Testis (tissue), 2 donors: ENCODE measurements around the gene PPT2.

Source experiments
- CTCF ChIP-seq, 3 experiments: fragments of 450-650 bp in 2 of 3; fragments of 200-600 bp in 1 of 3; sonication (generic) in 1 of 3; IDR thresholded peaks; one replicate each; pipeline ENCODE4 v1.5.1; 2016 to 2019; ENCODE audit warnings: antibody characterized with exemption in 3 of 3, mild to moderate bottlenecking in 2 of 3, moderate library complexity in 1 of 3
- POLR2A ChIP-seq: fragments of 450-650 bp; IDR thresholded peaks from one replicate; pipeline ENCODE4 v1.6.1; 2017; ENCODE audit warnings: antibody characterized with exemption, mild to moderate bottlenecking, moderate library complexity

GRCh38 chr6:32153564-32154513 is at the start of gene PPT2:
- TF ChIP-seq CTCF (IDR thresholded peaks at IDR 0.05) (peak in 1 of 3 experiments; percentile 11), POLR2A (peak; percentile 17)
